Measurements from ENCODE around the gene MACROD2.

Gene MACROD2

GRCh38 chr20:15256676-15257568 lies 1261.6 kb downstream of the MACROD2 start:
- no peak for DNase-seq

- no peak for DNase-seq
Measured at GRCh38 chr20:15257569-15257870, 1262.2 kb downstream of the MACROD2 start.

GRCh38 chr20:15265581-15266309 lies 1270.4 kb downstream of the MACROD2 start:
- DNase-seq, result no peak

GRCh38 chr20:15267935-15268334 lies 1272.6 kb downstream of the MACROD2 start:
- no peak for DNase-seq

- no peak for DNase-seq
Measured at GRCh38 chr20:15278041-15278440, 1282.7 kb downstream of the MACROD2 start.

GRCh38 chr20:15287329-15287728 lies 1292.0 kb downstream of the MACROD2 start:
- no peak for DNase-seq

- DNase-seq, result no peak
Measured at GRCh38 chr20:15288106-15288505, 1292.8 kb downstream of the MACROD2 start.

GRCh38 chr20:15289337-15289736 lies 1294.0 kb downstream of the MACROD2 start:
- DNase-seq, result no peak

- DNase-seq, result no peak
Measured at GRCh38 chr20:15292405-15292804, 1297.1 kb downstream of the MACROD2 start.

GRCh38 chr20:15296422-15296821 lies 1301.1 kb downstream of the MACROD2 start:
- no peak for DNase-seq

- DNase-seq, result no peak
Measured at GRCh38 chr20:15297059-15297875, 1302.0 kb downstream of the MACROD2 start.

GRCh38 chr20:15302075-15302474 lies 1306.8 kb downstream of the MACROD2 start:
- DNase-seq, result no peak

- no peak for DNase-seq
Measured at GRCh38 chr20:15310361-15310760, 1315.0 kb downstream of the MACROD2 start.

GRCh38 chr20:15316556-15316955 lies 1321.2 kb downstream of the MACROD2 start:
- no peak for DNase-seq

GRCh38 chr20:15317546-15318232 lies 1322.4 kb downstream of the MACROD2 start:
- DNase-seq, result no peak

GRCh38 chr20:15318682-15319081 lies 1323.4 kb downstream of the MACROD2 start:
- no peak for DNase-seq

GRCh38 chr20:15319439-15319838 lies 1324.1 kb downstream of the MACROD2 start:
- no peak for DNase-seq

- no peak for DNase-seq
Measured at GRCh38 chr20:15320941-15321340, 1325.6 kb downstream of the MACROD2 start.

GRCh38 chr20:15327123-15327522 lies 1331.8 kb downstream of the MACROD2 start:
- DNase-seq, result no peak

GRCh38 chr20:15328084-15328483 lies 1332.8 kb downstream of the MACROD2 start:
- no peak for DNase-seq

GRCh38 chr20:15332711-15333160 lies 1337.4 kb downstream of the MACROD2 start:
- DNase-seq, result no peak

- DNase-seq, result no peak
Measured at GRCh38 chr20:15333170-15333569, 1337.9 kb downstream of the MACROD2 start.

- DNase-seq, result no peak
Measured at GRCh38 chr20:15336011-15336410, 1340.7 kb downstream of the MACROD2 start.
